IPS DF 6.9 (cell line): ENCODE data around the gene TXN2.
"Not testable (repeated sequence)": the region's sequence is repeated elsewhere in the genome, so short reads cannot be mapped to it uniquely, and the experiment has no call there.

ENCODE experiments used
- DNase-seq: peaks from one replicate; pipeline ENCODE4 v3.0.0-alpha.2; 2013; ENCODE audit warnings: low read depth, low spot score
- H3K27ac ChIP-seq: one replicate; pipeline ENCODE4 v1.5.1; 2013; ENCODE audit warnings: low read length, control low read depth
- H3K27me3 ChIP-seq: 2 replicates; pipeline ENCODE4 v1.6.1; 2013; ENCODE audit warnings: mild to moderate bottlenecking, low read length; ENCODE audit not compliant: control insufficient read depth, insufficient read depth
- H3K36me3 ChIP-seq: 2 replicates; pipeline ENCODE4 v1.6.1; 2013; ENCODE audit warnings: low read length; ENCODE audit not compliant: control insufficient read depth, insufficient read depth
- H3K4me1 ChIP-seq: 2 replicates; pipeline ENCODE4 v1.6.1; 2013; ENCODE audit warnings: low read length; ENCODE audit not compliant: control insufficient read depth, insufficient read depth
- H3K4me3 ChIP-seq: 2 replicates; pipeline ENCODE4 v1.5.1; 2013; ENCODE audit warnings: mild to moderate bottlenecking, low read length
- H3K9me3 ChIP-seq: 2 replicates; pipeline ENCODE4 v1.6.1; 2013; ENCODE audit warnings: low read length, inconsistent platforms; ENCODE audit not compliant: control insufficient read depth, insufficient read depth
- WGBS: extraction: QIAGEN DNeasy Blood & Tissue Kit; methylation state at CpG from one replicate; pipeline ENCODE4 v1.1.7; 2013; ENCODE audit warnings: mixed read lengths, missing lambda C conversion rate; ENCODE audit not compliant: insufficient read length, insufficient coverage; 5-methylcytosine and 5-hydroxymethylcytosine counted together

TXN2 gene, protein sequence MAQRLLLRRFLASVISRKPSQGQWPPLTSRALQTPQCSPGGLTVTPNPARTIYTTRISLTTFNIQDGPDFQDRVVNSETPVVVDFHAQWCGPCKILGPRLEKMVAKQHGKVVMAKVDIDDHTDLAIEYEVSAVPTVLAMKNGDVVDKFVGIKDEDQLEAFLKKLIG

DNA sequence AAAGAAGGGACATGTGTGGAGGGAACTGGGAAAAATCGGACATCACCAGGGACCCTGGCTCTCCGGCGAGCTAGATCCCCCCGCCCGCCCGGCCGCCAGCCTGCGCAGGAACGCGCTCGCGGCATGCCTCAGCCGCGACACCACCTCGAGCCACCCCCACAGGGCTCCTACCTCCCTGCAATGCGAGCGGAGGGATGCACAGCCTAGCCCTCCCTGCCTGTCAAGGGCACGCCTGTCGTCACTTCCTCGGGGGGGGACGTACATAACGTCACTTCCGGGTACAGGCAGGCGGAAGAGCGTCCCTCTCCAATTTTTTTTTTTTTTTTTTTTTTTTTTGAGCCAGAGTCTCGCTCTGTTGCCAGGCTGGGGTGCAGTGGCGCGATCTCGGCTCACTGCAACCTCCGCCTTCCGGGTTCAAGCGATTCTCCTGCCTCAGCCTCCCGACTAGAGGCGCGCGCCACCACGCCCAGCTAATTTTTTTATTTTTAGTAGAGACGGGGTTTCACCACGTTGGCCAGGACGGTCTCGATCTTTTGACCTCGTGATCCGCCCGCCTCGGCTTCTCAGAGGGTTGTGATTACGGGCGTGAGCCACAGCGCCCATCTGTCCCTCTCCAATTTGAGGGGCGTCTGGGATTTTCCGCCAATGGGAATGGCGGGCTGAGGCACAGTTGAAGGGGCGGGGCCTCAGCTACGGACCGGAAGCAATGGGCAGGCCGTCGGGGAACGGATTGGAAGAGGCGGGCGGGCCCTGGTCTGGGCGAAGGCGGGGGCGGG is at the start of gene TXN2:
Gene TXN2, minus strand, starts transcription at position 248 of the 776 bp plus-strand sequence. CDS start 803 bp downstream, outside the sequence.
- WGBS = no CpG with 5 or more reads among the region's 62 CpGs
- Histone ChIP-seq H3K4me1 (no peaks in the 10 kb centered on the region), H3K4me3 (peak within 1 kb of the TSS; percentile 90; the same call in 1 of the 2 replicates), H3K36me3 (0 out of 2 replicates have a peak, but pooled peaks cover 4% of the 10 kb centered on the region), H3K27ac (no peak within 1 kb of the TSS), H3K9me3 (no peaks in the 10 kb centered on the region), H3K27me3 (no peaks in the 10 kb centered on the region)
- DNase-seq = peak; percentile 78

DNA sequence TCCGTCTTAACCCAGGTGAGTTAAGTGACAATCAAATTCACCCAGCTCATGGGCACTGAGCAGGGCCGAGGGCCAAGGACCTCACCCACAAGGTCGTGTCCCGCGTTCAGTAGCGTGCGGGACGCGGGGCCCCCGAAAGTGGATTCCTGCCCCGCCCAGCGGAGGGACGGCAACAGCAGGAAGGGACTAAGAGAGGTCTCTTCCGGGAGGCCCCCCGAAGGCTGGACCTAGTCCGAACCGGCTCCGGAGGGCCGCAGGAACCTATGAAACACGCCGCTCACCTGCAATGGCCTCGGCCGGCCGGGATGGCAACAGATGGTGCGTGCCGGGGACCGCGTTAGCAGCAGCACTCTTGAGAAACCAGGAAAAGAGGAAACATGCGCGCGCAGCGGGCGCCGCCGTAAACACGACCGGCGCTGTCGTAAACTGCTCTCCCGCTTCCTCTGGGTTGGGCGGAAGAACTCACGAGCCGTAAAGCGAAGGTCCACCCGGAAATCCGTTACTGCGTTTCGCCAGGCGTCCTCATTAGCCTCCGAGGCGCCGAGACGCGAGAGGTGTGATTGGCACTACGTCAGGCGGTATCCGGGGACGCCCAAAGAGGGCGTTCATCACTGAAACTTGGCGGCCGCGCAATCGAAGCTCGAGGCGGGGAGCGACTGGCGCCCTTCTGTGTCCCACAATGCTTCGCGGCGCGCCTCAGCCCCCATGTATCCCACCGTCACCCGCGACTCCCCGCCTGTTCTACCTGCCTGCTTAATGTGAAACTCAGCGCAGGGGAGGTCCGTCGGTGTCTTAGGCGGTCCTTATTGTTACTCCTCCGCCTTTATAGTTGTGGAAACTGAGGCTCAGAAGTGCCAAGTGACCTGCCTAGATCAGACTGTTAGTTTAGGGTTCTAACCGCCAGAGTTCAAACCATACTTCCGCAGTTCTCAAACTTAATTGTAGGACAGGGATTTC is 47.6 kb upstream of the TXN2 start, which contains the start of gene EIF3D:
Gene EIF3D, minus strand, starts transcription at position 372 of the 957 bp plus-strand sequence. CDS start 3,045 bp downstream, outside the sequence.
- no CpG with 5 or more reads among the region's 82 CpGs for WGBS
- peak; percentile 98 for DNase-seq
- Histone ChIP-seq H3K27ac (no peak within 1 kb of the TSS), H3K4me3 (peak within 1 kb of the TSS; percentile 74), H3K36me3 (peaks cover 15% of the 10 kb centered on the region; the same call in 1 of the 2 replicates), H3K27me3 (no peaks in the 10 kb centered on the region), H3K4me1 (no peaks in the 10 kb centered on the region), H3K9me3 (no peaks in the 10 kb centered on the region)

DNA sequence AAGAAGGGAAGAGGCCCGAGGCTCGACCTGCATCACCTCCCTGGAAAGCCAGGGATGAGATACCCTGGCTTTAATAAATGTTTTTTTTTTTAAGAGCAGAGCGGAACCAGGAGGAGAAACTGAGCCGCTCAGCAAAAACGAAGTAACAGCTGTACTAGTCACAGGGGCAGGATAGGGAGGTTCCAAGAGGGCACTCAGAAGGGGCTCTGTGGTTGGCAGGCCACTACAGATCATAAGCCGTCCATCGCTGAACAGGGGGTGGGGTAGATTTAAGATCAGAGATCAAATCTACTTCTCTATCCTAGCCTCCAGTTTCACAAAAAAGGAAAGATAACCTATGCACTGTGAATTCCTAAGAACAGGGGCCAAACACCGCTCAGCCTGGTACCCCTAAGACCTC is 46.9 kb upstream of the TXN2 start:
- Histone ChIP-seq H3K36me3 (peaks cover 22% of the 10 kb centered on the region), H3K9me3 (no peaks in the 10 kb centered on the region), H3K4me1 (no peaks in the 10 kb centered on the region), H3K4me3 (peak overlapping the region; percentile 74), H3K27ac (no peak overlapping the region), H3K27me3 (no peaks in the 10 kb centered on the region)
- DNase-seq = no peak
- WGBS = no CpG with 5 or more reads among the region's 8 CpGs

DNA sequence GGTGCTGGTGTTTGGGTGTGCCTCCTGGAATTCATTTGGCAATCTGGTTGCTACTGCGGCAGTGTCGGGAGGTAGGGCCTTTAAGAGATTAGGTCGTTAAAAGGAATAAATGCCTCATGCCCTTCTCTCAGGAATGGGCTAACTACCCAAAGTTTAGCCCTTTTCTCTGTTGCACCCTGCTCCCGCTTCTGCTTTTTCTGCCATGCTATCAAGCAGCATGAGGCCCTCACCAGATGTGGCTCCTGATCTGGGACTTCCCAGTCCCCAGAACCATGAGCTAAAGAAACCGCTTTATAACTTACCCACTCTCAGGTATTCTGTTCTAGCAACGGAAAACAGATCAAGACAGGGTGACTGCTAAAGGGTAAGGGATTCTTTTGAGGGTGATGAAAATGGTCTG is 41.2 kb upstream of the TXN2 start:
- Histone ChIP-seq H3K27me3 (no peaks in the 10 kb centered on the region), H3K4me3 (no peak overlapping the region), H3K9me3 (no peaks in the 10 kb centered on the region), H3K36me3 (peaks cover 60% of the 10 kb centered on the region), H3K4me1 (no peaks in the 10 kb centered on the region), H3K27ac (no peak overlapping the region)
- no peak for DNase-seq
- no CpG with 5 or more reads among the region's 6 CpGs for WGBS

DNA sequence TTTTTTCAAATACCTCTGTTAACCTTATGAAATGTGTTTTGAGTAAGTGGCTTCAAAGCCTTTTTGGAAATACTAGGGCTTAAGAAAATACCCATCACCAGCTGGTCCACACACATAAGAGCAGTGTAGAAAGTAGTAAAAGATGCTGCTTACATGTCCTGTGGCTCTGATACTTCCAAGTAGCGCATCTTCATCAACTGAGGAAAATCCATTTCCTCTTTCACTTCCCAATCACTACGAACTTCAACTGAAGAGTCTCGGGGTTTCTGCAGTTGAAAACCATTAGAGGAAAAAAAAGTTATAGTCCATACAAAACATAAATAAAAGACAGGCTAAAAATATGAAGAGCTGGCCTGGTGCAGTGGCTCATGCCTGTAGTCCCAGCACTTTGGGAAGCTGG is 39.0 kb upstream of the TXN2 start:
- Histone ChIP-seq H3K27me3 (no peaks in the 10 kb centered on the region), H3K36me3 (peaks cover 72% of the 10 kb centered on the region), H3K9me3 (no peaks in the 10 kb centered on the region), H3K27ac (no peak overlapping the region), H3K4me3 (no peak overlapping the region), H3K4me1 (no peaks in the 10 kb centered on the region)
- no peak for DNase-seq
- WGBS = no CpG with 5 or more reads among the region's 3 CpGs

DNA sequence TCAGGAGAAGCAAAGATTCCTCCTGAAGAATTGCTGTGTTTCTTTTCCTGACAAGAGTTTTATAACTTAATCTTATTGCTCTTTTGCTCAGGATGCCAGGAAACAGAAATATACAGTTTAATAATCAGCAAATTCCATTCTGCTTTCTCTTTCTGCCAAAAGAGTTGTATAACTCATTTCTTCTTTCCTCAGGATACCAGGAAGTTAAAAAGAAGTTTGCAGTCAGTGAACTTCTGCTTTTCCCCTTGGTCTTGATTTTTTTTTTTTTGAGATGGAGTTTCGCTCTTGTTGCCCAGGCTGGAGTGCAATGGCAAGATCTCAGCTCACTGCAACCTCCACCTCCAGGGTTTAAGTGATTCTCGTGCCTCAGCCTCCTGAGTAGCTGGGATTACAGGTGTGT is 38.5 kb upstream of the TXN2 start:
- not testable (repeated sequence) for H3K9me3 ChIP-seq, H3K4me1 ChIP-seq, H3K27me3 ChIP-seq, H3K27ac ChIP-seq, H3K4me3 ChIP-seq, DNase-seq
- WGBS = no CpG with 5 or more reads among the region's 2 CpGs
- peaks cover 73% of the 10 kb centered on the region for H3K36me3 ChIP-seq

DNA sequence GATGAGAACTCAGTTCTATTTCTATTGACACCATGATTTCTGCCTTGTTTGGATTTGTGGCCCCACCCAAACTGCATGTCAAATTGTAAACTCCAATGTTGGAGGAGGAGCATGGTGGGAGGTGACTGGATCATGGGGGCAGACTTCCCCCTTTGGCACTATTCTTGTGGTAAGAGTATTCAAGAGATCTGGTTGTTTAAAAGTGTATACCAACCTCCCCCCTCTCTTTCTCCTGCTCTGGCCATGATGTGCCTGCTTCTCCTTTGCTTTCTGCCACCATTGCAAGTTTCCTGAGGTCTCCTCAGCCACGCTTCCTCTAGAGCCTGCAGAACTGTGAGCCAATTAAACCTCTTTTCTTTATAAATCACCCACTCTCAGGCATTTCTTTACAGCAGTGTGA is 33.3 kb upstream of the TXN2 start:
- Histone ChIP-seq H3K4me1 (no peaks in the 10 kb centered on the region), H3K27ac (no peak overlapping the region), H3K4me3 (no peak overlapping the region), H3K27me3 (no peaks in the 10 kb centered on the region), H3K9me3 (no peaks in the 10 kb centered on the region), H3K36me3 (peaks cover 72% of the 10 kb centered on the region)
- no peak for DNase-seq
- no CpG with 5 or more reads among the region's 1 CpG for WGBS

DNA sequence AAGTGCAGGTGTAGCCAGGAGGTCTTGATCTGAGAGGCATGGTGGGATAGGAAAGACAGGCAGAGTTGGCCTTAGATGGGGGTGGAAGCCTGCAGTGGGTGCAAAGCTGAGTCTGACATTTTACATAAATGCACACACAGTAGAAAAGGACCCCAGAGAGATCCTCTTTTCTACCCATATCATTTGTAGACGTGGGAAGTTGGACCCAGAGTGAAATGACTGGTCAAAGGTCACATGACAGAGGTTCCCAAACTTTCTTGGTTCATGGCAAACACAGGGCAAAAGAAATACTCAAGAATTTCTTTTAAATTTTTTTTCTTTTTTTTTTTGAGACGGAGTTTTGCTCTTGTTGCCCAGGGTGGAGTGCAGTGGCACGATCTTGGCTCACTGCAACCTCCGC is 31.6 kb upstream of the TXN2 start:
- Histone ChIP-seq H3K27ac (no peak overlapping the region), H3K36me3 (peaks cover 55% of the 10 kb centered on the region), H3K4me3 (no peak overlapping the region), H3K9me3 (no peaks in the 10 kb centered on the region), H3K4me1 (no peaks in the 10 kb centered on the region), H3K27me3 (no peaks in the 10 kb centered on the region)
- no CpG with 5 or more reads among the region's 4 CpGs for WGBS
- DNase-seq = no peak

DNA sequence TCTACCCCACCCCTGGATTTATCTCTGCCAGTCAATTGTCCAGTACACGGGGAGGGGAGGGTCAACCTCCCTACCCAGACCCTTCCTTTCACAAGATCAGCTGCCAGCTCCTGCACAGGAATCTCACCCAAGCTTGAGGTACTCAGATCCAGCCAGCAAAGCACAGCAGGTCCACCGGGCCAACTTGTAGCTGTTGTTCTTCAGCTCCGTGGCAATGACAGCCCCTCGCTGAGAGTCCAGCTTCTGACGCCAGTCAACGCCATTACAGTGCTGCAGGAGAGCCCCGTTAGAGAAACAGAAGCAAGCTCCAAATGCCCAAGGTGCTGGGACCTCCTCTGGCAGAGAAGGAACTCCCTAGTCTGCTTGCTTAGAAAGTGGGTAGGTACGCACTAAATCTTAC is 30.9 kb upstream of the TXN2 start:
- Histone ChIP-seq H3K9me3 (no peaks in the 10 kb centered on the region), H3K27me3 (no peaks in the 10 kb centered on the region; the same call in 1 of the 2 replicates), H3K4me1 (no peaks in the 10 kb centered on the region), H3K4me3 (no peak overlapping the region), H3K27ac (no peak overlapping the region), H3K36me3 (peaks cover 54% of the 10 kb centered on the region)
- WGBS = no CpG with 5 or more reads among the region's 8 CpGs
- DNase-seq = no peak
